ENCODE data around the gene U2SURP. TPM values are rescaled to one million over a fixed set of nuclear protein-coding genes. Genes with fewer than 3 reads are reported as not detected.
"Not testable (repeated sequence)": the region's sequence is repeated elsewhere in the genome, so short reads cannot be mapped to it uniquely, and the experiment has no call there.

Gene U2SURP
- total RNA-seq, 1 donor from 2014 or later: 68.2 TPM

- no peak for DNase-seq (ENCODE audit: low spot score)
Observed at GRCh38 chr3:143070977-143071551, 69.7 kb downstream of the U2SURP start.

GRCh38 chr3:143071776-143072175, 70.4 kb downstream of the U2SURP start:
- DNase-seq (ENCODE audit: low spot score): no peak

- DNase-seq (ENCODE audit: low spot score): not testable (repeated sequence)
Observed at GRCh38 chr3:143072298-143073020, 71.1 kb downstream of the U2SURP start.

- not testable (repeated sequence) for DNase-seq (ENCODE audit: low spot score)
Observed at GRCh38 chr3:143073541-143073940, 72.2 kb downstream of the U2SURP start.

GRCh38 chr3:143073983-143074382, 72.6 kb downstream of the U2SURP start:
- DNase-seq (ENCODE audit: low spot score): not testable (repeated sequence)

- no peak for DNase-seq (ENCODE audit: low spot score)
Observed at GRCh38 chr3:143078883-143079282, 77.5 kb downstream of the U2SURP start.

GRCh38 chr3:143080196-143080595, 78.8 kb downstream of the U2SURP start:
- no peak for DNase-seq (ENCODE audit: low spot score)

GRCh38 chr3:143081365-143081764, 80.0 kb downstream of the U2SURP start:
- no peak for DNase-seq (ENCODE audit: low spot score)

GRCh38 chr3:143081844-143082778, 80.7 kb downstream of the U2SURP start:
- DNase-seq (ENCODE audit: low spot score): no peak

- DNase-seq (ENCODE audit: low spot score): no peak
Observed at GRCh38 chr3:143083781-143084180, 82.4 kb downstream of the U2SURP start.

GRCh38 chr3:143084856-143085731, 83.7 kb downstream of the U2SURP start:
- DNase-seq (ENCODE audit: low spot score): no peak

- no peak for DNase-seq (ENCODE audit: low spot score)
Observed at GRCh38 chr3:143088835-143089234, 87.5 kb downstream of the U2SURP start.

GRCh38 chr3:143089965-143090364, 88.6 kb downstream of the U2SURP start:
- DNase-seq (ENCODE audit: low spot score): no peak

- no peak for DNase-seq (ENCODE audit: low spot score)
Observed at GRCh38 chr3:143090486-143090885, 89.1 kb downstream of the U2SURP start.

- DNase-seq (ENCODE audit: low spot score): no peak
Observed at GRCh38 chr3:143090976-143091837, 89.8 kb downstream of the U2SURP start.

GRCh38 chr3:143092191-143092590, 90.8 kb downstream of the U2SURP start:
- no peak for DNase-seq (ENCODE audit: low spot score)

GRCh38 chr3:143095813-143096212, 94.4 kb downstream of the U2SURP start:
- DNase-seq (ENCODE audit: low spot score): no peak

- DNase-seq (ENCODE audit: low spot score): no peak
Observed at GRCh38 chr3:143098032-143098764, 96.8 kb downstream of the U2SURP start.

- no peak for DNase-seq (ENCODE audit: low spot score)
Observed at GRCh38 chr3:143099210-143099609, 97.8 kb downstream of the U2SURP start.
